Activated T-helper 9 cell treated with anti-CD3 and anti-CD28 coated beads, Interleukin-2, amount 50 U/mL, for 16 hours (primary cell): ENCODE measurements around the gene TPSAB1.

Experiments used
- DNase-seq: peaks from one replicate; pipeline ENCODE4 v3.0.0-alpha.2; 2020; ENCODE audit warnings: low read depth

The TPSAB1 gene

GRCh38 chr16:1210461-1210860 lies 30.0 kb upstream of the TPSAB1 start:
- no peak for DNase-seq

- no peak for DNase-seq
These were observed 28.8 kb upstream of the TPSAB1 start for GRCh38 chr16:1211451-1212268.

GRCh38 chr16:1212616-1213194 lies 27.8 kb upstream of the TPSAB1 start:
- DNase-seq, result no peak

GRCh38 chr16:1213231-1213630 lies 27.3 kb upstream of the TPSAB1 start:
- DNase-seq, result no peak

GRCh38 chr16:1213796-1214372 lies 26.6 kb upstream of the TPSAB1 start:
- DNase-seq, result no peak

- no peak for DNase-seq
These were observed 25.8 kb upstream of the TPSAB1 start for GRCh38 chr16:1214719-1215118.

- DNase-seq, result no peak
These were observed 24.8 kb upstream of the TPSAB1 start for GRCh38 chr16:1215574-1216295.

GRCh38 chr16:1216296-1216619 lies 24.2 kb upstream of the TPSAB1 start:
- no peak for DNase-seq

GRCh38 chr16:1216681-1217400 lies 23.7 kb upstream of the TPSAB1 start:
- no peak for DNase-seq

- no peak for DNase-seq
These were observed 23.0 kb upstream of the TPSAB1 start for GRCh38 chr16:1217526-1217925.

- DNase-seq, result no peak
These were observed 22.2 kb upstream of the TPSAB1 start for GRCh38 chr16:1218061-1218929.

- no peak for DNase-seq
These were observed 21.4 kb upstream of the TPSAB1 start for GRCh38 chr16:1218930-1219611.

GRCh38 chr16:1220098-1220728 lies 20.3 kb upstream of the TPSAB1 start:
- DNase-seq, result no peak

GRCh38 chr16:1220841-1221627 lies 19.5 kb upstream of the TPSAB1 start:
- no peak for DNase-seq

- DNase-seq, result no peak
These were observed 18.6 kb upstream of the TPSAB1 start for GRCh38 chr16:1221628-1222552.

- no peak for DNase-seq
These were observed 17.8 kb upstream of the TPSAB1 start for GRCh38 chr16:1222553-1223354.
